Fibroblast of skin of left quadriceps (primary cell): ENCODE results near the gene MYL2.
"Not testable (repeated sequence)": the region's sequence is repeated elsewhere in the genome, so short reads cannot be mapped to it uniquely, and the experiment has no call there.

Source experiments
- DNase-seq, 2 experiments: peaks; one replicate each; pipeline ENCODE4 v3.0.0-alpha.2; 2013; ENCODE audit warnings: low read depth in 2 of 2

The MYL2 gene

DNA sequence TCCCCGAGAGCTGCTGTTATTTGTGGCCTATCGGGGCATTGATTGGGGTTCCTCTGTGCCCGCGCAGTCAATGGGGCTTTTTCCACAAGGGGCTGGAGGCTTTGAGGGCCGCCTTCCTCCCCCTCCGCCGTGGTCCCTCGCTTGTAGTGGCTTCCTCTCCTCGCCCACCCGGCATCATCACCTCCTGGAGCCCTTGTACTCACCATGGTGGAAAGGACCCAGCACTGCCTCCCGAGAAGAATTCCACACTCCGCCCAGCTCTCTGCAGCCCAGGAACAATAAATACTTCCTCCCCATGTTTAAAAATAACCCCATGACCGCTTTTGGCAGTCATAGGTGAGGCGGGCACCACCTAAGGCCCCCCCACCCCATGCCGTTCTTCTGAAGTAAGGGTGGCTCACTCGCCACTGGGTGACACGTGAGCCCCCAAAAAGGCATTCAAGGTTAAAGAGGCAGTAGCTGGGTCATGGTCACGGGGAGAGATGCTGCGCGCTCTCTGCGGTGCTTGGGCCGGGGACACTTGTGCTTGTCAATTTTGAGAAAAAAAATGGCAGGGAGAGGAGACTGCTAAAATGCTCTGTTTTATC lies at the start of gene MYL2:
TSS of gene MYL2 (minus strand) at position 256 of the 587 bp plus-strand sequence. CDS start at position 206, 50 bp downstream.
- DNase-seq: no peak

GRCh38 chr12:110966081-110966760 lies 45.8 kb upstream of the MYL2 start:
- DNase-seq: no peak

- DNase-seq: no peak
These were observed 45.2 kb upstream of the MYL2 start for GRCh38 chr12:110965574-110965973.

GRCh38 chr12:110960795-110961194 lies 40.4 kb upstream of the MYL2 start:
- no peak for DNase-seq

- DNase-seq: no peak
These were observed 37.3 kb upstream of the MYL2 start for GRCh38 chr12:110957652-110958051.

DNA sequence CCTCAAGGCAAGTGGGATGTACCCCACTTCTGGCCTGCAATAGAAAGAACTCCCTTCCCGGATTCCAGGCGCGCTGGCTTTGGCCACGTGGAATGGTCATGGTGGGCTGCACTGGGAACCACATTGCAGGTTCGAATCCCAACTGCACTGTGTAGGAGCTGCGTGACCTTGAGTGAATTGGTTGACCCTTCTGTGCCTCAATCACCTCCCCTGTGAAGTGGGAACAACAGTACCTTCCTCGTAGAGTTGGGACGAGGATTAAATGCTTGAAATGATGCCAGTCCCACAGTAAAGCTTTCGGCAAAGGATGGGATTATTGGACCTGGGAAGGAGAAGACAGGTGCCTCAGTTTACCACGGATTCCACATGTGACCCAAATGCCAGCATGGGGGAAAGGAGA lies 36.8 kb upstream of the MYL2 start:
- DNase-seq: no peak

GRCh38 chr12:110950867-110951266 lies 30.5 kb upstream of the MYL2 start:
- not testable (repeated sequence) for DNase-seq

GRCh38 chr12:110950466-110950865 lies 30.1 kb upstream of the MYL2 start:
- DNase-seq: not testable (repeated sequence)

DNA sequence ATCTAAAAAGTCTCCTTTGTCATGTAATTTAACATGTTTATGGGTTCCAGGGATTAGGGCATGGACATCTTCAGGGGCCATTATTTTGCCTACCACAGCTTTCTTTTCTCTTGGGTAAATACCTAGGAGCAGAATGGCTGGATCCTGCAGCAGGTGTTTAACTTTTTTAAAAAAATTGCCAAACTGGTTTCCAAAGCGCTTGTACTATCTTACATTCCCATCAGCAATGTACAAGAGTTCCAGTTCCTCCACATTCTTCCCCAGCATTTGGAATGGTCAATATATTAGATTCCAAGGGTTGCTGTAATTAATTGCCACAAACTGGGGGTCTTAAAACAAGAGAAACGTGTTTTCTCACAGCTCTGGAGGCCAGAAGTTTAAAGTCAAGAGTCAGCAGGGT lies 27.7 kb upstream of the MYL2 start:
- DNase-seq: no peak

- no peak for DNase-seq
These were observed 23.0 kb upstream of the MYL2 start for GRCh38 chr12:110943373-110943772.

- DNase-seq: no peak
These were observed 21.0 kb upstream of the MYL2 start for GRCh38 chr12:110941391-110941790.

DNA sequence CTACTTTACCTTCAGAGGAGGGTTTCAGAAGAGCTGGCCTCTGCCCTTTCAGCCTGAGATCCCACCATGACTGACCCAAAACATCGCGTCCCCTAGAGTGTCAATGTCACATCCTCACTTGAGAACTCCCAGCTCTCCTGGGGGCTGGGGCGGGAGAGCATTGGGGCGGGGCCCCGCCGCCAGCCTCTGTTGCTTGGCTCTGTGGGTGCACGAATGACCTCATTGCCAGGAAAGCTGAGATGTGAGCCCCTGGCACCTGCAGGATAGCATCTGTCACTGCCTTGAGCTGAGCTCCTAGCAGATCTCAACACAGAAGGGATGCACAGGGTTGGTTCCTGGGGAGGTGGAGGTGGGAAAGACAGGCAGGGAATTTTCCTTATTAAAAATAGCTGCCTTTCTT lies 20.6 kb upstream of the MYL2 start:
- no peak for DNase-seq

DNA sequence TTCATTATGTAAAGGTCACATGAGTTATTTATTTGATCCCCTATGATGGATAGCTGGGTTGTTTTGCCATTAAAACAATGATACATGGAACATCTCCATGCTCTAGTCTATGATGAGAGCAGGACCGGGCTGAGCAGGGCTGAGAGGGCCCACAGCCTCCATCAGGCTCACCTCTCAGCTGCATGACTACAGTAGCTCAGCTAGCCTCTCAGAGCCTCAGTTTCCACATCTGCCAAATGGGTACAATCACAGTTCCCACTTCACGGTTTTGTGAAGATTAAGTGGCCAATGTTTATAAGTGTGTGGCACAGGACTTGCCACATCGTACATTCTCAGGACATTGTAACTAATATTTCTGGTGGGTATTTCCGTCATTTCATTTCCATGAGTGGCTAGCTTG lies 19.9 kb upstream of the MYL2 start:
- no peak for DNase-seq

DNA sequence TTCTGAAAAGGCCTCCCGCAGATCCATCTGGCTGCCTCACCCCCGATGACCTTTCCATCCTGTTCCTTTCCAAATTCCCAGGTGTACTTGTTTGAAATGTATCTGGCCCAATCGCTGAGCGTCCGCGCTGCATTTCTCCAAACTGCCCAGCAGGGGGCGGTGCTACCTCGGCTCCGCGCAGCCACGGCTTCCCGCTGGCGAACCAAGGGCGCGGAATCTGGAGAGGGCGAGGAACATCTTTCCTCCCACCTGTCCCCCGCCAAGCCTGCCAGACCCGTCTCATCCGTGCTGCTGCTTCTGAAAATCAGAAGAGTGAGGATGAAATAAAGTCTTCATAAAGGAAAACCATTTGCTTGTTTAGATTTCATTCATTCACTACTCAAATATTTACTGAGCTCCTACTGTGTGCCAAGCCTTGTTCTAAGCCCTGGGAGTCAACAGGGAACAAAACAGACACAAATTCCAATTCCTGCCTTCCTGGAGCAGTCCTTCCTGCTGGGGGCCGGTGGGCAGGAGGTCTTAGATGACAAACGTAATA lies 16.8 kb upstream of the MYL2 start:
- no peak for DNase-seq

DNA sequence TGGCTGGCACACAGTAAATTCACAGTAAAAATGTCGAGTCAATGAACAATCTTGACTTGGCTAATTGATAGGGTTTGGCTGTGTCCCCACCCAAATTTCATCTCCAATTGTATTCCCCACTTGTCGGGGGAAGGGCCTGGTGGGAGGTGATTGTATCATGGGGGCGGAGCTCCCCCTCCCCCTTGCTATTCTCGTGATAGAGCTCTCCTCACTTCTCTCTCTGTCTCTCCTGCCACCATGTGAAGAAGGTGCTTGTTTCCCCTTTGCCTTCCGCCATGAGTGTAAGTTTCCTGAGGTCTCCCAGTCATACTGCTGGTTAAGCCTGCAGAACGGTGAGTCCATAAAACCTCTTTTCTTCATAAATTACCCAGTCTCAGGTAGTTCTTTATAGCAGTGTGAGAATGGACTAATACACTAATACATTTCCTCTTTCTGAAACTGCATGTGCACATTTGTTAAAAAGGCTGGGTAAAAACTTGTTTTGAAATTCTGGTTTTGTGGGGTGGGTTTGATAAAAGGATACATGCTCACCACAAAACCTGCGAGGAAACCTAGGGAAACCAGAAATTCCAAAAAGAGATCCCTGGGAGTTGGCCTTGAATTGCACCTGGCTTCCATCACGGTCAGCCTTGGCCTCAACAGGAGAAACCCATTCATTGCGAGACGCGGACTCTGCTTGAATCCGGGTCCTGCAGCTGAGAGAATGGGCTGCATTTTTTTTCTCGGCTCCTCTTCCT lies 16.2 kb upstream of the MYL2 start:
- no peak for DNase-seq

DNA sequence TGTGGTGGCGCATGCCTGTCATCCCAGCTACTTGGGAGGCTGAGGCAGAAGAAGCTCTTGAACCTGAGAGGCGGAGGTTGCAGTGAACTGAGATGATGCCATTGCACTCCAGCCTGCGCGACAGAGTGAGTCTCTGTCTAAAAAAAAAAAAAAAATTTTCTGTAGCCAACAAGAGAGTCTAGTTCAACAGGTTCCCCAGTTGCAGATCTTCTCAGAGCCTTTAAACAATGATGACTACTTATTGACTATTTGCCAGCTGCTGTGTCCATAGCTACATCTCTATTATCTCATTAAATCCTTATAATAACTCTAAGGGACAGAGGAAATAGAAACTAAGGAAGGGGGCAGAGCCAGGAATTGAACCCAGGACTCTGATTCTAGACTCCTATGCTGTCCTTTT lies 15.2 kb upstream of the MYL2 start:
- DNase-seq: no peak

DNA sequence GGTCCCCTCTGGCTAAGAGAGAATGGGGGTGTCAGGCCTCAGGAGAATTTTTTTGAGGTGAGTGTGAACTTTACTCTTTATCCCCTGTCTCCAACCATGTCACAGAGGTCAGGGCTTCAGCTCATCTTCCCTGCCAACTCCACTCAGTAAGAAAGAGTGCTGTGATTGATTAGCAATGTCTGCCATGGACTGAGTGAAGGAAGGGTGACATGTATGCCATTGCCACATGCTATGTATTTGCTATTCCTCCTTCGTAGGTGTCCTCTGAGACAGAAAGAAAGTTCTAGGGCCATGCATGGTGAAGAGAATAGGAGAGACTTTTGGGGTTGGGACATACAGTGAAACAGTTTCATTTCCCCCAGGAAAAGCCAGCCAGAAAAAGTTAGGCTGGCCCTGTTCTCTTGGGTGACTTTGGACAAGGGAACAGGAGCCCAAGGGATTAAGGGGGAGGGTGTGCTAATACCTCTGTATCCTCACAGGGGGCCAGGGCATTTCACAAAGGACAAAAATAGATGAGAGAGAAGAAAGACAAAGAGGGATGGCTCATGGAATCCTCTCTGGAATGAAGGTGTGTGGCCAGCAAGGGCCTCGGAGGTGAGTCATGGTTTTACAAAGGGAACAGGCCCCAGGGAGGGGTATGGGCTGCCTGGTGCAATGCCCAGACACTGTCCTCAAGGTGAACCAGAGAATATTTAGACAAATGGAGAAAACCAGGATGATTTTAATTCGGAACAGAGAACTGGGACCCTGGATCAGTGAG lies 13.9 kb upstream of the MYL2 start:
- no peak for DNase-seq

GRCh38 chr12:110933326-110933974 lies 13.1 kb upstream of the MYL2 start:
- no peak for DNase-seq

DNA sequence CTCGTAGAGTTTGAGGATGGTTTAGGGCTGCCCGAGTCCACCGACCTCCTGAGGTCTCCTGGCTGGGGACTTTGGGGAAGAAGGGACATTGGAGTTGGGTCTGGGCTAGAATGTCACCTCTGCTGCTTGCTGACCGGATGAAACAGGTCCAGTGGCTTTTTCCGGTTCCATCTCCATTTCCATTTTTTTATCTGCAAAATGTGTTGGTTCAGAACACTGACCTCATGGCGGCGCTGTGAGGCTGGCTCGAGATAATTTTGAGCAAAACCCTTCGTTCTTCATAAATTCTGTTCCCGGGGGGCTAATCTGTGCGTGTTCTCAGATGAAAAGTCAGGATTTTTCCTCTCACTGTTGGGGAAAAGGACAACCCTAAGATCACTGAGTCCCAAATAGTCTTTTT lies 11.7 kb upstream of the MYL2 start:
- no peak for DNase-seq

DNA sequence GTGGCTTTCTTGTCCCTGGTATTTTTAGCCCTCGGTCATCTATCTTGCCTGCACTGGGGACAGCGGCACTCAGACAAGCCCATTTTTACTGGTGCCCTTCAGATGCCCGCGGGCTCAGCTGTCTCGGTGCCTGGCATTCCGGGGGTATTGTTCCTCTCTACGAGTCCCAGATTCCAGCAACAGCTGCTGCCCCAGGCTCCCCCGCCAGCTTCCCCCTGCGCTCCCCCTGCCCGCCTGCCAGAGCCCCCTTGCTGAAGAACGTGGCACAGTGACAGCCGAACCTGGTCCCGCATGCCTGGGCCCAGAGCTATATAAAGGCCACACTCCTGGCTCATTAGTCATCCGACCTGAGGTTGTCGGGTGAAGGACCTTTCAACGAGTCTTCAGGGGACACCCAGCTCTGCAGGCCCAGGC lies 10.9 kb upstream of the MYL2 start:
- DNase-seq: no peak
